Fibroblast of lung (primary cell): Measurements from ENCODE around the gene TSPAN31. TPM values are rescaled to one million over a fixed set of nuclear protein-coding genes. Genes with fewer than 3 reads are reported as not detected.

Experiments used
- DNase-seq, 2 donors: peaks; one replicate each; pipeline versions ENCODE4 v3.0.0 to v3.0.0-alpha.2; 2010; ENCODE audit warnings: low read depth in 2 of 2
- H2AFZ ChIP-seq: 2 replicates; pipeline ENCODE4 v1.5.1; 2012; ENCODE audit warnings: low read length, control low read depth, inconsistent platforms
- H3K27ac ChIP-seq: 2 replicates; pipeline ENCODE4 v1.5.1; 2011; ENCODE audit warnings: low read length, control low read depth; ENCODE audit not compliant: insufficient read depth
- H3K27me3 ChIP-seq: 2 replicates; pipeline ENCODE4 v1.5.1; 2011; ENCODE audit warnings: mild to moderate bottlenecking, low read length; ENCODE audit not compliant: control insufficient read depth, insufficient read depth
- H3K36me3 ChIP-seq: 2 replicates; pipeline ENCODE4 v1.5.1; 2011; ENCODE audit warnings: low read length; ENCODE audit not compliant: control insufficient read depth, insufficient read depth
- H3K4me1 ChIP-seq: 2 replicates; pipeline ENCODE4 v1.5.1; 2011; ENCODE audit warnings: low read length; ENCODE audit not compliant: control insufficient read depth, insufficient read depth; ENCODE audit errors: extremely low read depth
- H3K4me2 ChIP-seq: 2 replicates; pipeline ENCODE4 v1.5.1; 2011; ENCODE audit warnings: low read length, control low read depth; ENCODE audit not compliant: insufficient read depth; ENCODE audit errors: extremely low read depth
- H3K4me3 ChIP-seq, 4 experiments: fragments of 200-600 bp in 1 of 4; sonication (generic) in 1 of 4; replicated peaks in 1 of 4; 2 replicates each; pipeline ENCODE4 v1.5.1; 2011 to 2016; ENCODE audit warnings: low read length in 4 of 4, low read depth in 3 of 4, mild to moderate bottlenecking in 3 of 4, control low read depth in 2 of 4, inconsistent platforms in 1 of 4, mixed read lengths in 1 of 4; ENCODE audit not compliant: insufficient read depth in 1 of 4; ENCODE audit errors: control extremely low read depth in 1 of 4
- H3K79me2 ChIP-seq: 2 replicates; pipeline ENCODE4 v1.5.1; 2012; ENCODE audit warnings: mild to moderate bottlenecking, low read length, inconsistent platforms; ENCODE audit not compliant: control insufficient read depth, insufficient read depth
- H3K9ac ChIP-seq: 2 replicates; pipeline ENCODE4 v1.5.1; 2011; ENCODE audit warnings: mild to moderate bottlenecking, low read length, control low read depth; ENCODE audit not compliant: insufficient read depth
- H3K9me3 ChIP-seq: 2 replicates; pipeline ENCODE4 v1.5.1; 2012; ENCODE audit warnings: low read depth, low read length; ENCODE audit not compliant: control insufficient read depth, insufficient read depth
- H4K20me1 ChIP-seq: 2 replicates; pipeline ENCODE4 v1.5.1; 2011; ENCODE audit warnings: low read length; ENCODE audit not compliant: control insufficient read depth, insufficient read depth; ENCODE audit errors: extremely low read depth
- CTCF ChIP-seq, 2 donors: IDR thresholded peaks in 1 of 2; conservative IDR thresholded peaks in 1 of 2; 1 replicate in 1 of 2; 2 replicates in 1 of 2; pipeline ENCODE4 v1.5.1; 2011 to 2012; ENCODE audit warnings: low read length in 2 of 2, control low read depth in 1 of 2, inconsistent platforms in 1 of 2, low read depth in 1 of 2, mild to moderate bottlenecking in 1 of 2
- EZH2 ChIP-seq: IDR thresholded peaks from 2 replicates; pipeline ENCODE4 v1.5.1; 2012; ENCODE audit warnings: low read length, control low read depth, mild to moderate bottlenecking; ENCODE audit errors: missing control alignments
- polyA plus RNA-seq, 2 donors: library from polyadenylated mRNA; depleted of rRNA in 1 of 2; stranded (reverse) in 1 of 2; unstranded in 1 of 2; fragments of >200 nt; gene quantifications; 2 replicates each; pipeline ENCODE4 v1.2.1, GENCODE V29; 2011 to 2012; ENCODE audit warnings: missing spikeins in 1 of 2
- total RNA-seq: library from RNA; depleted of rRNA; stranded (reverse); fragments of >200 nt; gene quantifications from 2 replicates; pipeline ENCODE4 v1.2.1, GENCODE V29; 2014

TSPAN31 gene
- total and polyA plus RNA-seq, 2 donors (not counting 1 experiment from before 2014, with no cell fraction given) = 53.6 to 99.6 TPM

GRCh38 chr12:57765003-57765697, 20.3 kb downstream of the TSPAN31 start:
- H3K9ac ChIP-seq = peak overlapping the region; percentile 10
- peaks cover 8% of the 10 kb centered on the region for H3K36me3 ChIP-seq
- no peaks in the 10 kb centered on the region for H3K9me3 ChIP-seq
- peak; percentile 86 for TF ChIP-seq EZH2
- peak; percentile 21 to 24 for TF ChIP-seq CTCF (conservative IDR thresholded peaks at IDR 0.05 in 1 of 2, IDR thresholded peaks at IDR 0.05 in 1 of 2; ENCODE audit: low read depth in 1 of 2, low read length in 2 of 2)
- peak overlapping the region; percentile 58 for H3K4me2 ChIP-seq
- peak in 1 of 2 donors; percentile 28 for DNase-seq
- H3K4me3 ChIP-seq = peak overlapping the region in 1 of 4 experiments; percentile 50
- H3K4me1 ChIP-seq = peaks cover 13% of the 10 kb centered on the region
- no peaks in the 10 kb centered on the region for H3K79me2 ChIP-seq
- H4K20me1 ChIP-seq = no peaks in the 10 kb centered on the region
- peak overlapping the region; percentile 46 for H2AFZ ChIP-seq
- H3K27ac ChIP-seq = no peak overlapping the region
- H3K27me3 ChIP-seq = peaks cover 31% of the 10 kb centered on the region

- peaks cover 31% of the 10 kb centered on the region for H3K27me3 ChIP-seq
- H3K4me2 ChIP-seq = peak overlapping the region; percentile 81
- H3K79me2 ChIP-seq = peaks cover 1% of the 10 kb centered on the region
Observed at GRCh38 chr12:57765698-57766463, 21.0 kb downstream of the TSPAN31 start.

More at GRCh38 chr12:57765698-57766463, 21.0 kb downstream of the TSPAN31 start:
- Histone ChIP-seq H2AFZ (no peak overlapping the region), H3K9me3 (no peaks in the 10 kb centered on the region), H3K9ac (no peak overlapping the region), H3K27ac (no peak overlapping the region), H3K4me1 (peaks cover 15% of the 10 kb centered on the region), H4K20me1 (no peaks in the 10 kb centered on the region), H3K36me3 (peaks cover 11% of the 10 kb centered on the region), H3K4me3 (peak overlapping the region; percentile 21 to 50 (median 38))
- DNase-seq = no peak
- TF ChIP-seq CTCF (conservative IDR thresholded peaks at IDR 0.05 in 1 of 2, IDR thresholded peaks at IDR 0.05 in 1 of 2; ENCODE audit: low read depth in 1 of 2, low read length in 2 of 2) = no peak
- peak; percentile 71 for TF ChIP-seq EZH2
